ENCODE results near the gene SLC35F3. TPM values are rescaled to one million over a fixed set of nuclear protein-coding genes. Genes with fewer than 3 reads are reported as not detected.

The SLC35F3 gene
- total RNA-seq, 1 donor from 2014 or later: 0.57 TPM

DNA sequence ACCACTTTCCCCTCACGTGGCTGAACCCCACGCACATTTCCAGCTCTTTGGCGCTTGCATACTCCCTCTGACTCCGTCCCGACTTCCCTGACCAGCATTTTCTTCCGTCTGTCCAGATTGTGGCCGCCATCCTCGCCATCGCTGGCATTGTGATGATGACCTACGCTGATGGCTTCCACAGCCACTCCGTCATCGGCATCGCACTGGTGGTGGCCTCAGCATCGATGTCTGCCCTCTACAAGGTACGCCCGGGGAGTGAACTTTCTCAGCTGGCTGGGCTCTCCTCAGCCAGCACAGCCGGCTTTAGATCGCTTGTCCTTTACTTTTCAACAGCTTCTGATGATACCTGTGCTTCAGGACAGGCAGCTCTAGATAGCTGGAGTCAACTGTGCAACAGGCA lies 412.0 kb downstream of the SLC35F3 start:
- H3K27me3 ChIP-seq (ENCODE audit: insufficient read depth, low read length): no peaks in the 10 kb centered on the region
- Mint-ChIP-seq H3K9me3 (ENCODE audit: unreplicated experiment) (no peaks in the 10 kb centered on the region), H3K4me3 (ENCODE audit: unreplicated experiment) (no peak overlapping the region), H3K4me1 (ENCODE audit: low read depth, unreplicated experiment) (peaks cover 8% of the 10 kb centered on the region), H3K27ac (ENCODE audit: unreplicated experiment) (no peak overlapping the region), H3K27me3 (ENCODE audit: low read depth, unreplicated experiment) (peaks cover 17% of the 10 kb centered on the region), H3K36me3 (ENCODE audit: low read depth, unreplicated experiment) (peaks cover 3% of the 10 kb centered on the region)
- no peak for TF ChIP-seq EZH2 (IDR thresholded peaks at IDR 0.05; ENCODE audit: insufficient read depth, low read length)
- TF ChIP-seq, protein P1, sequence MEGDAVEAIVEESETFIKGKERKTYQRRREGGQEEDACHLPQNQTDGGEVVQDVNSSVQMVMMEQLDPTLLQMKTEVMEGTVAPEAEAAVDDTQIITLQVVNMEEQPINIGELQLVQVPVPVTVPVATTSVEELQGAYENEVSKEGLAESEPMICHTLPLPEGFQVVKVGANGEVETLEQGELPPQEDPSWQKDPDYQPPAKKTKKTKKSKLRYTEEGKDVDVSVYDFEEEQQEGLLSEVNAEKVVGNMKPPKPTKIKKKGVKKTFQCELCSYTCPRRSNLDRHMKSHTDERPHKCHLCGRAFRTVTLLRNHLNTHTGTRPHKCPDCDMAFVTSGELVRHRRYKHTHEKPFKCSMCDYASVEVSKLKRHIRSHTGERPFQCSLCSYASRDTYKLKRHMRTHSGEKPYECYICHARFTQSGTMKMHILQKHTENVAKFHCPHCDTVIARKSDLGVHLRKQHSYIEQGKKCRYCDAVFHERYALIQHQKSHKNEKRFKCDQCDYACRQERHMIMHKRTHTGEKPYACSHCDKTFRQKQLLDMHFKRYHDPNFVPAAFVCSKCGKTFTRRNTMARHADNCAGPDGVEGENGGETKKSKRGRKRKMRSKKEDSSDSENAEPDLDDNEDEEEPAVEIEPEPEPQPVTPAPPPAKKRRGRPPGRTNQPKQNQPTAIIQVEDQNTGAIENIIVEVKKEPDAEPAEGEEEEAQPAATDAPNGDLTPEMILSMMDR (IDR thresholded peaks at IDR 0.05; ENCODE audit: insufficient read depth, low read depth, low read length): no peak
- no peaks in the 10 kb centered on the region for H3K79me2 ChIP-seq (ENCODE audit: insufficient read depth, low read length)
- H3K9me3 ChIP-seq (ENCODE audit: insufficient read depth, low read depth, low read length): no peaks in the 10 kb centered on the region
- no peak overlapping the region for H3K9ac ChIP-seq (ENCODE audit: low read length)
- no peaks in the 10 kb centered on the region for H4K20me1 ChIP-seq (ENCODE audit: insufficient read depth, low read length)
- DNase-seq (ENCODE audit: low read depth) (no peak), FAIRE-seq (no peak)
- peaks cover 16% of the 10 kb centered on the region for H3K4me1 ChIP-seq (ENCODE audit: insufficient read depth, low read length)
- H3K4me2 ChIP-seq (ENCODE audit: low read length): no peak overlapping the region
- H3K36me3 ChIP-seq (ENCODE audit: insufficient read depth, low read length): no peaks in the 10 kb centered on the region
- H2AFZ ChIP-seq (ENCODE audit: low read depth, low read length): no peak overlapping the region
- no peak overlapping the region for H3K4me3 ChIP-seq (ENCODE audit: insufficient read depth, low read depth, low read length)
- no peak overlapping the region for H3K27ac ChIP-seq (ENCODE audit: low read depth, low read length)

DNA sequence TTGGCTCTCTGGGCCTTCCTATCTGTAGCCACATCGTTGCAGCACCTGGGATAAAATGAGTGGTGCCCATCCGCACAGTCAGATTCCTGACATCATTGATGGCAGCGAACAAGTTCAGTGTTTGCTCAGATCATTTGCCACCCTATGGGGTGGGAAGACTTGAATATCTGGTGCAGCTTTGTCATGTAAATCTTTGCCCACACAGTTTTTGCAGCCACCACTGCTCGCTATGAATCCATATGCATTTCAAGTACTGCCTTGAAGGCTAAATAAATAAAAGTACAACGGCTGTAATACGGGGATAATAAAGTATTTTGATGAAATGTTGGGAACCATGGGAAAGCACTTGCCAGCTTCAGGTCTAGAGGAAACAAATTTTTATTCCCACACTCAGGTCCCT lies 412.5 kb downstream of the SLC35F3 start:
- Mint-ChIP-seq H3K27me3 (ENCODE audit: low read depth, unreplicated experiment) (peaks cover 13% of the 10 kb centered on the region), H3K9me3 (ENCODE audit: unreplicated experiment) (no peaks in the 10 kb centered on the region), H3K27ac (ENCODE audit: unreplicated experiment) (no peak overlapping the region), H3K4me1 (ENCODE audit: low read depth, unreplicated experiment) (peaks cover 8% of the 10 kb centered on the region), H3K36me3 (ENCODE audit: low read depth, unreplicated experiment) (peaks cover 2% of the 10 kb centered on the region), H3K4me3 (ENCODE audit: unreplicated experiment) (no peak overlapping the region)
- DNase-seq (ENCODE audit: low read depth) (no peak), FAIRE-seq (no peak)
- H3K27me3 ChIP-seq (ENCODE audit: insufficient read depth, low read length): no peaks in the 10 kb centered on the region
- H3K4me2 ChIP-seq (ENCODE audit: low read length): no peak overlapping the region
- no peak overlapping the region for H3K27ac ChIP-seq (ENCODE audit: low read depth, low read length)
- H3K9ac ChIP-seq (ENCODE audit: low read length): no peak overlapping the region
- no peaks in the 10 kb centered on the region for H3K9me3 ChIP-seq (ENCODE audit: insufficient read depth, low read depth, low read length)
- H3K4me3 ChIP-seq (ENCODE audit: insufficient read depth, low read depth, low read length): no peak overlapping the region
- H3K79me2 ChIP-seq (ENCODE audit: insufficient read depth, low read length): no peaks in the 10 kb centered on the region
- TF ChIP-seq, protein P1 (IDR thresholded peaks at IDR 0.05; ENCODE audit: insufficient read depth, low read depth, low read length): no peak
- H4K20me1 ChIP-seq (ENCODE audit: insufficient read depth, low read length): no peaks in the 10 kb centered on the region
- peaks cover 16% of the 10 kb centered on the region for H3K4me1 ChIP-seq (ENCODE audit: insufficient read depth, low read length)
- H3K36me3 ChIP-seq (ENCODE audit: insufficient read depth, low read length): no peaks in the 10 kb centered on the region
- H2AFZ ChIP-seq (ENCODE audit: low read depth, low read length): no peak overlapping the region

DNA sequence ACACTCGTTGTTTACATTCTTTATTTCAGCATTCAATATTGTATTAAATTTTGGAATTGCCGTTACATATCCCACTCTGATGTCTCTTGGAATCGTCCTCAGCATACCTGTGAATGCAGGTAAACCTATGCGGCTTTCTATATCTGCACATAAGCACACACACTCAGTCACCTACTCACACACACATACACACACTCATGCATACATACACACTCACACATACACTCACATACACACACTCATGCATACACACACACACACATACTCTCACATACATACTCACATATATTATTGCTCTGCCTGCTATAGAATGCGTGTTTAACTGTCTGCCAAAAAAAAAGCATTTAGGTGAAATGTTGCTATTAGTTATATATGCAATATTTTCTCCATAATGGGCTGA lies 415.6 kb downstream of the SLC35F3 start:
- Histone ChIP-seq H3K4me3 (ENCODE audit: insufficient read depth, low read depth, low read length) (no peak overlapping the region), H3K4me2 (ENCODE audit: low read length) (no peak overlapping the region), H3K79me2 (ENCODE audit: insufficient read depth, low read length) (no peaks in the 10 kb centered on the region), H3K36me3 (ENCODE audit: insufficient read depth, low read length) (no peaks in the 10 kb centered on the region), H3K4me1 (ENCODE audit: insufficient read depth, low read length) (peaks cover 11% of the 10 kb centered on the region), H3K27ac (ENCODE audit: low read depth, low read length) (no peak overlapping the region), H2AFZ (ENCODE audit: low read depth, low read length) (no peak overlapping the region), H4K20me1 (ENCODE audit: insufficient read depth, low read length) (no peaks in the 10 kb centered on the region), H3K9me3 (ENCODE audit: insufficient read depth, low read depth, low read length) (no peaks in the 10 kb centered on the region), H3K27me3 (ENCODE audit: insufficient read depth, low read length) (peaks cover 2% of the 10 kb centered on the region), H3K9ac (ENCODE audit: low read length) (no peak overlapping the region)
- DNase-seq (ENCODE audit: low read depth): no peak
- H3K9me3 Mint-ChIP-seq (ENCODE audit: unreplicated experiment): no peaks in the 10 kb centered on the region
- H3K27ac Mint-ChIP-seq (ENCODE audit: unreplicated experiment): no peak overlapping the region
- FAIRE-seq: no peak
- H3K4me3 Mint-ChIP-seq (ENCODE audit: unreplicated experiment): no peak overlapping the region
- TF ChIP-seq EZH2 (IDR thresholded peaks at IDR 0.05; ENCODE audit: insufficient read depth, low read length): no peak
- TF ChIP-seq, protein P1 (IDR thresholded peaks at IDR 0.05; ENCODE audit: insufficient read depth, low read depth, low read length): no peak
- H3K27me3 Mint-ChIP-seq (ENCODE audit: low read depth, unreplicated experiment): peaks cover 36% of the 10 kb centered on the region
- H3K4me1 Mint-ChIP-seq (ENCODE audit: low read depth, unreplicated experiment): peaks cover 8% of the 10 kb centered on the region
- H3K36me3 Mint-ChIP-seq (ENCODE audit: low read depth, unreplicated experiment): no peaks in the 10 kb centered on the region

Measured in astrocyte (in vitro differentiated cells and primary cell).